Skeletal muscle satellite cell (primary cell): ENCODE data around the gene KLHL35.
"Not testable (repeated sequence)": the region's sequence is repeated elsewhere in the genome, so short reads cannot be mapped to it uniquely, and the experiment has no call there.

Experiments used
- H3K27me3 ChIP-seq: 2 replicates; pipeline ENCODE4 v1.7.0; 2013; ENCODE audit warnings: low read length; ENCODE audit not compliant: control insufficient read depth, insufficient read depth
- H3K36me3 ChIP-seq: 2 replicates; pipeline ENCODE4 v1.7.0; 2013; ENCODE audit warnings: mild to moderate bottlenecking, control low read depth, low read length; ENCODE audit not compliant: insufficient read depth
- H3K4me1 ChIP-seq: 2 replicates; pipeline ENCODE4 v1.7.0; 2013; ENCODE audit warnings: low read length; ENCODE audit not compliant: control insufficient read depth, insufficient read depth
- H3K4me2 ChIP-seq: 2 replicates; pipeline ENCODE4 v1.7.0; 2013; ENCODE audit warnings: mild to moderate bottlenecking, low read length
- H3K4me3 ChIP-seq: 2 replicates; pipeline ENCODE4 v1.7.0; 2013; ENCODE audit warnings: low read length
- H3K9ac ChIP-seq: 2 replicates; pipeline ENCODE4 v1.7.0; 2013; ENCODE audit warnings: mild to moderate bottlenecking, low read depth, low read length, moderate library complexity
- H3K9me3 ChIP-seq: replicated peaks from 2 replicates; pipeline ENCODE4 v1.7.0; 2013; ENCODE audit warnings: mild to moderate bottlenecking, control low read depth, low read length

Gene KLHL35

DNA sequence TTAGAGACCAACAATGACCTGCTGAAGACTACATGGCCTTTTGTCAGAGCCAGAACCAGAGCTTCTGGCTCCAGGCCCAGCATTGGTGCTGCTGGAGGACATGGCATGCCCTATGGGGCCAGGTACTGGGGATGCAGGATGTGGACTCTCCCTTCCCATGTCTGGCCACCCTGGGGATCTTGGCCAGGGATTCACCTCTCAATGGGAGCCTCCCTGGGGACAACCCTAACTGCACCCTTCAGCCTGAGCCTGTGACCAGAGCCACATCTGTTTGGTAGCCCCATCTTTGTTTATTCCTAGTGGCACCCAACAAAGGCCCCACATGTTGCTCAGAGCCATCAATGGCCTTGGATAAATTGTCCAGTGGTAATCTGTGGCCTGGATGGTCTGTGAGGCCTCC lies 5.8 kb downstream of the KLHL35 start:
- H3K4me2 ChIP-seq, result no peak overlapping the region
- H3K4me1 ChIP-seq, result peaks cover 13% of the 10 kb centered on the region
- peaks cover 4% of the 10 kb centered on the region for H3K36me3 ChIP-seq
- peaks cover 20% of the 10 kb centered on the region for H3K27me3 ChIP-seq
- peaks cover 6% of the 10 kb centered on the region for H3K9me3 ChIP-seq
- H3K9ac ChIP-seq, result no peak overlapping the region
- no peak overlapping the region for H3K4me3 ChIP-seq

- Histone ChIP-seq H3K9me3 (peaks cover 6% of the 10 kb centered on the region), H3K4me1 (peaks cover 13% of the 10 kb centered on the region), H3K36me3 (peaks cover 4% of the 10 kb centered on the region)
Measured at GRCh38 chr11:75426720-75427086, 6.3 kb downstream of the KLHL35 start.

DNA sequence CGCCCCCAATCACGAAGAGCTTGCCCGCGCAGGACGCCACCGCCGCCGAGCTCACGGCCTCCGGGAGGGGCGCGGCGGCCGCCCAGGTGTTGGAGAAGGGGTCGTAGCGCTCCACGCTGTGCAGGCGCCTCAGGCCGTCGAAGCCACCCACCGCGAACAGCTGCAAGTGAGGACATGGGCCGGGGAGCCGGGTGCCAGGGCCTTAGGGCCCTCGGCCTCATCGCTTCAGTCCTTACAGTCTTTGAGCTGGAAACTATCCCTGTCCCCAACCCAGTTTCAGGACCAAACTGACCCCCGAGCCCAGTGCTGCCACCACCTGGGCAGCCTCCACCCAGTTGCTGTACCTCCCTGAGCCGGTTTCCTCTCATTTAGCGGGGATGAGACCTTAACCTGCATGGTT lies 7.6 kb downstream of the KLHL35 start:
- no peak overlapping the region for H3K4me3 ChIP-seq
- no peak overlapping the region for H3K4me2 ChIP-seq
- H3K27me3 ChIP-seq, result peaks cover 3% of the 10 kb centered on the region
- peaks cover 6% of the 10 kb centered on the region for H3K9me3 ChIP-seq
- peaks cover 4% of the 10 kb centered on the region for H3K36me3 ChIP-seq
- peaks cover 9% of the 10 kb centered on the region for H3K4me1 ChIP-seq
- no peak overlapping the region for H3K9ac ChIP-seq

More at GRCh38 chr11:75426720-75427086, 6.3 kb downstream of the KLHL35 start:
- Histone ChIP-seq H3K9ac (no peak overlapping the region), H3K27me3 (peaks cover 16% of the 10 kb centered on the region), H3K4me2 (no peak overlapping the region), H3K4me3 (no peak overlapping the region)

DNA sequence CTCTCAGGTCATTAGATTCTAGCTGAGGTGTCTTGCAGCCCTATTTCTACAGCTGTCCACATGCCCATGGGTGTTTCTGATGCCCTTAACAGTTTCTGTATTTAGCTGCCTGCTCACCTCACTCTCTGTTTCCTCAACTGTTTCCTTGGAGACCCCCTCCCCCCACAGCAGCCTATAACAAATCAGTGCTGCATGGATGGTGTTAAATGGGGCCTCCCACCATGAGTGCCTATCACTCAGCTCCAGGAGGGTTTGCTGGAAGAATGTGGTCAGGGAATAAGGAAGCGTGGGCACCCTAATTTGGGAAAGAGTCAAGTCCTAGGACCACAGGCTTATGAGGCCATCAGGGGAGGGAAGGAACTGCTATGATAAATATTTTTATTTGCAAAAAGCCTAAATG lies 8.6 kb downstream of the KLHL35 start:
- Histone ChIP-seq H3K4me2 (no peak overlapping the region), H3K9ac (no peak overlapping the region), H3K4me1 (peaks cover 4% of the 10 kb centered on the region), H3K36me3 (peaks cover 4% of the 10 kb centered on the region), H3K27me3 (no peaks in the 10 kb centered on the region), H3K4me3 (no peak overlapping the region), H3K9me3 (peaks cover 4% of the 10 kb centered on the region)

DNA sequence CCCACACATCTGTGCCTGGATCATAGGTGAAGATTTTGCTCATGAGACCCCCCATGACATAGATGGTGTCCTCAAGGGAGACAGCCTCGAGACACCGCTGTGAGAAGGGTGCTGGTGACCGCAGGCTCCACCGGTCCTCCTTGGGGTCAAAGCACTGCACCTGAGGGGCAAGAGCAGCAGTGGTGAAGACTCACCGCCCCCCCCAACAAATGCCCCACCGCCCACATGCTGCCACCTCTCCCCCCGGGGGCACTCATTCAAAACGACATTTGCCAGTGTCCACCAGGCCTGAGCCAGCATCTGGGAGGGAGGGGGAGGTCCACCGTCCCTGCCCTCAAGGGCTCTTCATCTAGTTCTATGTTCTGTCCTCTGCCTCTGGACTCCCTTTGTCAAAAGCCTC lies 9.3 kb downstream of the KLHL35 start:
- no peak overlapping the region for H3K9ac ChIP-seq
- H3K27me3 ChIP-seq, result no peaks in the 10 kb centered on the region
- H3K4me1 ChIP-seq, result peaks cover 8% of the 10 kb centered on the region
- H3K9me3 ChIP-seq, result no peaks in the 10 kb centered on the region
- H3K4me3 ChIP-seq, result no peak overlapping the region
- no peak overlapping the region for H3K4me2 ChIP-seq
- H3K36me3 ChIP-seq, result peaks cover 4% of the 10 kb centered on the region

DNA sequence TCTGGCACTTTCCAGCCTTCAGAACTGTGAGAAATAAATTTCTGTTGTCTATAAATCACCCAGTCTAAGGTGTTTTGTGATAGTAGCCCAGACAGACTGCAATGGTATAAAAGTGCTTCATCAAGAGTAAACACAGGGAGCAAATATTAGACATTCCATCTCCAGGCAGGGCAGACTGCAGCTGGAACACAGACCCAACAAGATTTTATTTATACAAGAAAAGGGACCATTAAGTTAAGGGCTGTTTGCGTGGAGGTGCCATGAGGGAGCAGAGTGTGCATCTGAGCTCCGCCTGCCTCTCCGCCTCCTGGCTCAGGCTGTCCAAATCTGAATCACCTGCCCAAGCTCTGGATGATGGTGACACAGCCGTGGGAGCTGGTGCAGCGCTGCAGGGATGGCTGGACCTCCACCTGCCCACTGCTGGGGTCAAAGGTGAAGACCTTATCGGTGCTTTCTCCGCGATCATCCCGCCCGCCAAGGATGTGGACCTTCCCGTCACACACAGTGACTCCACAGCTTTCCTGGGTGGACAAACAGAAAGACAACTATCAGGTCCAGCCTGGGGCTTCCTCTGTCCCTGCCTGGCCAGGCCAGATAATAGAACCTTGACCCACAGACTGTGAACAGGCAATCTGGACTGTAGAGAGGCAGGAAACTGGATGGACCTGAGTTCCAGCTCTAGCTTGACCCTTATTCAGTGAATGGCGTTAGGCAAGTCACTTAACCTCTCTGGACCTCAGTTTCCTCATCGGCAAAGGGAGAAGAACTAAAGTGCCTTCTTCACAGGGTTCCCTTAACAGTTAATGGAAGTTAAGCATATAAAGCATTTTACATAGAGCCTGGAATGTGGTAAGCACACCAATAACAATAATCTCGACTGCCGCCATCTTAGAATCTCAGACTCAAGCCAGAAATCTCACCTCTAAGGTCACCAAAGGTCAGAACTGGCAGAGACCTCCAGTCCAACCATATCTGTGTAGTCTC lies 10.5 kb downstream of the KLHL35 start:
- Histone ChIP-seq H3K27me3 (no peaks in the 10 kb centered on the region), H3K36me3 (peaks cover 4% of the 10 kb centered on the region), H3K4me1 (peaks cover 20% of the 10 kb centered on the region), H3K4me3 (no peak overlapping the region), H3K9ac (no peak overlapping the region), H3K9me3 (no peaks in the 10 kb centered on the region), H3K4me2 (no peak overlapping the region)

DNA sequence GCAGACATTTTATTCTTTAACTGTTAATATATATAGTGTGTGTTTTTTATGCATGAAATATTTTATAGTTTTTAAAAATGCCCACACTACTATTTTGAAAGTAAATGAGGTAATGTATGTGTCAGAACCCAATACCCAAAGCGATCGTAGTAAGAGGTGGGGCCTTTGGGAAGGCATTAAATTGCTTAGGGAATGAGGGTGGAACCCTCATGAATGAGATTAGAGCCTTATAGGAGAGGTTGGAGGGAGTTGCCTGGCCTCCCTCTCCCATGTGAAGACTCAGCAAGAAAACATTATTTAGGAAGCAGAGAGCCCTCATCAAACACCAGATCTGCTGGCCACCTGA lies 11.1 kb downstream of the KLHL35 start:
- no peaks in the 10 kb centered on the region for H3K9me3 ChIP-seq
- no peak overlapping the region for H3K4me3 ChIP-seq
- no peaks in the 10 kb centered on the region for H3K27me3 ChIP-seq
- H3K4me1 ChIP-seq, result peaks cover 20% of the 10 kb centered on the region
- no peak overlapping the region for H3K4me2 ChIP-seq
- peaks cover 4% of the 10 kb centered on the region for H3K36me3 ChIP-seq
- H3K9ac ChIP-seq, result no peak overlapping the region

DNA sequence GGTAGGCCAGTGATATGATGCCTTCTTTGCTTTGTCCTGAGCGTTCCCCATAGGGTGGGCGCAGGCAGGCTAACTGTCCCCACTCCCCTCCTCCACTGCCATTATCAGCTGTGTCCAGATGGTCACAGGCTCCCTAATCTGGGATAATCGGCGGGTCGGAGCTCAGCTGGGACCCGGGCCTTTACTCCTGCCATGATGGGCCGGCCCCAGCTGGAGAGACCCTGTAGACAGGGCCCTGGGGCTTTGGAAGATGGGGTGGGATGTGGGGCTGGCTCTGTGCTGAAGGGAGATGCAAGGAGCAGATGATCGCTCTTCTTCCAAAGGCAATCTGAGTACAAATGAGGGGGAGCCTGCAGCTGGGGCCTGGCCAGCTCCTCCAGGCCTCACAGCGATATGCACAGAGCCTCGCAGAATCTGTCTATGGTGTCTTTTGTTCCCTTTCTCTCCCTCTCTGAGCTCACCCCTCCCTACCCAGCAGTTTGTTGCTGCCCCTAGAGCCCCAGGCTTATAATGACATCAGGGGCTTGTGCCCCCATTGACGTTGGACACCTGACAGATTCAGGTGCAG lies 11.9 kb downstream of the KLHL35 start:
- Histone ChIP-seq H3K9ac (no peak overlapping the region), H3K4me3 (no peak overlapping the region), H3K4me2 (no peak overlapping the region), H3K4me1 (peaks cover 20% of the 10 kb centered on the region), H3K36me3 (peaks cover 4% of the 10 kb centered on the region), H3K27me3 (no peaks in the 10 kb centered on the region), H3K9me3 (no peaks in the 10 kb centered on the region)

GRCh38 chr11:75420224-75421034 lies 12.6 kb downstream of the KLHL35 start:
- Histone ChIP-seq H3K9me3 (no peaks in the 10 kb centered on the region), H3K9ac (no peak overlapping the region), H3K4me2 (no peak overlapping the region), H3K4me1 (peaks cover 20% of the 10 kb centered on the region), H3K27me3 (no peaks in the 10 kb centered on the region), H3K36me3 (peaks cover 4% of the 10 kb centered on the region), H3K4me3 (no peak overlapping the region)

- Histone ChIP-seq H3K9ac (no peak overlapping the region), H3K36me3 (peaks cover 19% of the 10 kb centered on the region), H3K4me3 (no peak overlapping the region), H3K9me3 (no peaks in the 10 kb centered on the region), H3K4me2 (no peak overlapping the region), H3K4me1 (peaks cover 23% of the 10 kb centered on the region), H3K27me3 (no peaks in the 10 kb centered on the region)
Measured at GRCh38 chr11:75413864-75414263, 19.1 kb downstream of the KLHL35 start.

GRCh38 chr11:75413146-75413545 lies 19.9 kb downstream of the KLHL35 start:
- not testable (repeated sequence) for H3K4me3 ChIP-seq, H3K9me3 ChIP-seq, H3K9ac ChIP-seq, H3K27me3 ChIP-seq, H3K4me2 ChIP-seq
- H3K36me3 ChIP-seq, result peaks cover 24% of the 10 kb centered on the region
- peaks cover 16% of the 10 kb centered on the region for H3K4me1 ChIP-seq
